KMS-11 (cell line): Measurements from ENCODE around the gene HEPN1.

Source experiments
- H2AFZ ChIP-seq: fragments of 200-600 bp; sonication (generic); 2 replicates; pipeline ENCODE4 v1.6.1; 2016; ENCODE audit warnings: antibody characterized with exemption, mixed run types, low read depth
- H3K27ac ChIP-seq: fragments of 200-600 bp; sonication (generic); 2 replicates; pipeline ENCODE4 v1.6.1; 2016; ENCODE audit warnings: mild to moderate bottlenecking, mixed run types
- H3K27me3 ChIP-seq: fragments of 200-600 bp; sonication (generic); 2 replicates; pipeline ENCODE4 v1.6.1; 2017; ENCODE audit warnings: mild to moderate bottlenecking, low read depth, mixed run types, moderate library complexity; ENCODE audit not compliant: insufficient read depth
- H3K36me3 ChIP-seq: fragments of 200-600 bp; sonication (generic); 2 replicates; pipeline ENCODE4 v1.6.1; 2017; ENCODE audit warnings: mild to moderate bottlenecking, mixed run types; ENCODE audit not compliant: insufficient read depth
- H3K4me1 ChIP-seq: fragments of 200-600 bp; sonication (generic); 2 replicates; pipeline ENCODE4 v1.6.1; 2016; ENCODE audit warnings: mild to moderate bottlenecking, low read depth, mixed run types; ENCODE audit not compliant: poor library complexity, severe bottlenecking
- H3K4me2 ChIP-seq: fragments of 200-600 bp; sonication (generic); 2 replicates; pipeline ENCODE4 v1.7.0; 2016; ENCODE audit warnings: mild to moderate bottlenecking, mixed run types
- H3K4me3 ChIP-seq: fragments of 200-600 bp; sonication (generic); IDR thresholded peaks from 2 replicates; pipeline ENCODE4 v1.6.1; 2017; ENCODE audit warnings: low read depth, low read length, mixed read lengths; ENCODE audit not compliant: insufficient read depth
- H3K79me2 ChIP-seq: fragments of 200-600 bp; sonication (generic); 2 replicates; pipeline ENCODE4 v1.6.1; 2016; ENCODE audit warnings: low read depth, mixed run types; ENCODE audit not compliant: insufficient read depth
- H3K9ac ChIP-seq: fragments of 200-600 bp; sonication (generic); 2 replicates; pipeline ENCODE4 v1.6.1; 2016; ENCODE audit warnings: mild to moderate bottlenecking, mixed run types
- H4K20me1 ChIP-seq: fragments of 200-600 bp; sonication (generic); 2 replicates; pipeline ENCODE4 v1.6.1; 2016; ENCODE audit warnings: mild to moderate bottlenecking, mixed run types; ENCODE audit not compliant: insufficient read depth
- CTCF ChIP-seq: fragments of 200-600 bp; sonication (generic); conservative IDR thresholded peaks from 2 replicates; pipeline ENCODE4 v1.6.1; 2017; ENCODE audit warnings: low read depth, mild to moderate bottlenecking, antibody characterized with exemption, low read length, moderate library complexity, mixed read lengths

HEPN1 gene

DNA sequence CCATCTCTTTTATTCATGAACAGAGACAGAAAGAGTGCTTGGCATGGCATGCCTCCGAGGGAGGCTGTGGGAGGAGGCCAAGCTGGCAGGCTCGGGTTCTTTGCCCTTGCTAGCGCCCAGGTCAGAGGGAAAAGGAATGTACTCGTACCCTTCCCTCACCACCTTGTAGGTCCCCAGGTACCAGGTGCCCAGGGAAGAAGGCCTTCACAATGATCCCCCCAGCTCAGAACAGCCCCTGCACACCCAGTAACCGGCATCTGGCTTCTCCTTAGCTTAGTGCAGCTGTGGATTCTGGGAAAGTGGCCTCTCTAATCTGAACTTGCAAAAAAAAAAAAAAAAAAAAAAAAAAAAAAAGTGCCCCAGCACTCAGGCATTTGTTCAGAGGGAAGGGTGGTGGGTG lies 1.3 kb downstream of the HEPN1 start:
- no peaks in the 10 kb centered on the region for H3K79me2 ChIP-seq
- no peak for TF ChIP-seq CTCF
- no peaks in the 10 kb centered on the region for H4K20me1 ChIP-seq
- no peaks in the 10 kb centered on the region for H3K36me3 ChIP-seq
- no peak overlapping the region for H3K4me3 ChIP-seq
- H3K4me2 ChIP-seq = no peak overlapping the region
- no peak overlapping the region for H3K27ac ChIP-seq
- no peaks in the 10 kb centered on the region for H3K4me1 ChIP-seq
- H2AFZ ChIP-seq = no peak overlapping the region
- no peak overlapping the region for H3K9ac ChIP-seq
- H3K27me3 ChIP-seq = no peaks in the 10 kb centered on the region

DNA sequence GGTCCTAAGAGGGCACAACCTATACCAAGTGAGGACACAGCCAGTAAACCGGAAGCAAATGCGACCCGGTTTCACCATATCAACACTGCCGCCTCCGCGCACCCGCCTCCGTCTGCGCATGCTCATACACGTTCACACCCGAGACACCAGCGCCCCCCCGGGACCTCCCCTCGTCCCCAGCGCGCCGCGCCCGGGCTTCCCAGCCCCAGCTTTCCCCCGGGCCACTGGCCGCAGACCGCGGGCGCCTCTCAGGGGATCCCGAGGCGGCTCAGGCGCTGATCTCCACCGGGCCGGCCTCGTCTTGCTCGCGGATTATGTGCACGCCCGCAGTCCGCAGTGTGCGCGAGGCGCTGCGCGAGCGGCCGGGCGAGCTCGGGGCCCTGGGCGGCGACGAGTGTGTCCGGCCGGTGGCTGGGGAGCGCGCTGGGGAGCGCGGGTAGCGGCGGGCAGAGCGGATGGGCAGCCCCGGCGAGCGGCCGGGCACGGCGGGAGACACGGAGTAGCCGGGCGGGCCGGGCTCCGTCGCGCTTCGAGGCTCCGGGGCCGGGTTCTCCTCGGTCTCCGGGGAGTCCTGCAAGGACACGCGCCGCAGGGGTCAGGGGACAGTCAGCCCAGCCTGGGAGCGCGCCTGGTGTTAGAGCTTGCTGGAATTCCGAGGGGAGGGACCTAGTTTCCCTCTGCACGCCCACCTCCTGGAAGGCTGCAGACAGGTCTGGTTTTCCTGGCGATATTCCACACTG lies 2.0 kb downstream of the HEPN1 start:
- H4K20me1 ChIP-seq = no peaks in the 10 kb centered on the region
- H3K4me1 ChIP-seq = no peaks in the 10 kb centered on the region
- no peak for TF ChIP-seq CTCF
- H3K9ac ChIP-seq = no peak overlapping the region
- no peaks in the 10 kb centered on the region for H3K36me3 ChIP-seq
- no peak overlapping the region for H3K27ac ChIP-seq
- H3K4me2 ChIP-seq = no peak overlapping the region
- no peak overlapping the region for H2AFZ ChIP-seq
- H3K27me3 ChIP-seq = no peaks in the 10 kb centered on the region
- no peak overlapping the region for H3K4me3 ChIP-seq
- no peaks in the 10 kb centered on the region for H3K79me2 ChIP-seq

GRCh38 chr11:124922831-124923230 lies 3.8 kb downstream of the HEPN1 start:
- no peaks in the 10 kb centered on the region for H3K36me3 ChIP-seq
- H3K27me3 ChIP-seq = no peaks in the 10 kb centered on the region
- no peak overlapping the region for H3K4me3 ChIP-seq
- TF ChIP-seq CTCF = no peak
- H3K4me2 ChIP-seq = no peak overlapping the region
- no peaks in the 10 kb centered on the region for H3K4me1 ChIP-seq
- H4K20me1 ChIP-seq = no peaks in the 10 kb centered on the region
- no peak overlapping the region for H3K27ac ChIP-seq
- H3K79me2 ChIP-seq = no peaks in the 10 kb centered on the region
- H2AFZ ChIP-seq = no peak overlapping the region
- no peak overlapping the region for H3K9ac ChIP-seq

DNA sequence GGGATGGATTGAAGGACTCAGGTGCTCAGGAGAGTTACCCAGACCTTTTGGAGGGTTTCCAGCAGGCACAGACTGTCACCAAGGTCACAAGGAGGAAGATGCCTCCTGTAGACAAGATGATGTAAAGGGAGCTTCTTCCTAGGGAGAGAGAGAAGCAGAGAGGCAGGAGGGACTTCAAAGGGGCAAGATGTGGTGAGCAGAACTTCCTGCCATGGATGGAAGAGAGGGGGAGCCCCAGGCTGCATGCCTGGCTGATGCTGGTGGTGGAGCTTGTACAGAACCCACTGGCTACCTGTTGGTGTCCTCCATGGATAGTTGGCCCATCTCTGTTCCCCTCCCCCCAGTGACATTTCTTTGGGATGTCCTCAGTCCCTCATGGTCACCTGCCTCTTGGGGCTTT lies 4.2 kb downstream of the HEPN1 start:
- Histone ChIP-seq H3K79me2 (no peaks in the 10 kb centered on the region), H4K20me1 (no peaks in the 10 kb centered on the region), H3K4me3 (no peak overlapping the region), H2AFZ (no peak overlapping the region), H3K4me1 (no peaks in the 10 kb centered on the region), H3K36me3 (no peaks in the 10 kb centered on the region), H3K9ac (no peak overlapping the region), H3K27me3 (no peaks in the 10 kb centered on the region), H3K27ac (no peak overlapping the region), H3K4me2 (no peak overlapping the region)
- TF ChIP-seq CTCF = no peak
